ENCODE measurements around the gene CCDC81.

DNA sequence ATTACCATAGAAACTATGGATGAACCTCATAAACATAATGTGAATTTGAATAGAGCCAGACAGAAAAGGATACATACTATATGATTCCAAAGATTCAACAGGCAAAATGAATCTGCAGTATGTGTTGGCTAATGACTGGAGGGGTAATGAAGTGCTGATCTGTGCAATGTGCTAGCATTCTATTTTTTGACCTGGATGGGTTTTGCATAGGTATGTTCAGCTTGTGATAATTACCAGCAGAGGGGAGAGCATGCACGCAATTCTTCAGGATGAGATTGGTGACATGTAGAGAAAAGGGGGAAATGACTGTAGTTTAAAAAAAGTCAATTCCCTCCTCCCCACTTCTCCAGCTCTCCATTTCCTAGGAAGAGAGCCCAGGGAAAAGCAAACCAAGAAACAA, 618 bp upstream of the CCDC81 start:
- TF ChIP-seq, protein P1, sequence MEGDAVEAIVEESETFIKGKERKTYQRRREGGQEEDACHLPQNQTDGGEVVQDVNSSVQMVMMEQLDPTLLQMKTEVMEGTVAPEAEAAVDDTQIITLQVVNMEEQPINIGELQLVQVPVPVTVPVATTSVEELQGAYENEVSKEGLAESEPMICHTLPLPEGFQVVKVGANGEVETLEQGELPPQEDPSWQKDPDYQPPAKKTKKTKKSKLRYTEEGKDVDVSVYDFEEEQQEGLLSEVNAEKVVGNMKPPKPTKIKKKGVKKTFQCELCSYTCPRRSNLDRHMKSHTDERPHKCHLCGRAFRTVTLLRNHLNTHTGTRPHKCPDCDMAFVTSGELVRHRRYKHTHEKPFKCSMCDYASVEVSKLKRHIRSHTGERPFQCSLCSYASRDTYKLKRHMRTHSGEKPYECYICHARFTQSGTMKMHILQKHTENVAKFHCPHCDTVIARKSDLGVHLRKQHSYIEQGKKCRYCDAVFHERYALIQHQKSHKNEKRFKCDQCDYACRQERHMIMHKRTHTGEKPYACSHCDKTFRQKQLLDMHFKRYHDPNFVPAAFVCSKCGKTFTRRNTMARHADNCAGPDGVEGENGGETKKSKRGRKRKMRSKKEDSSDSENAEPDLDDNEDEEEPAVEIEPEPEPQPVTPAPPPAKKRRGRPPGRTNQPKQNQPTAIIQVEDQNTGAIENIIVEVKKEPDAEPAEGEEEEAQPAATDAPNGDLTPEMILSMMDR (IDR thresholded peaks at IDR 0.05; ENCODE audit: low read depth, low read length), result no peak
- TF ChIP-seq EZH2phosphoT487 (IDR thresholded peaks at IDR 0.05; ENCODE audit: low read depth), result no peak

All from OCI-LY3 (cell line).